Right atrium auricular region (tissue), 2 donors: Measurements from ENCODE around the gene FGF12. TPM values are rescaled to one million over a fixed set of nuclear protein-coding genes. Genes with fewer than 3 reads are reported as not detected.

Source experiments
- DNase-seq: peaks from one replicate; pipeline ENCODE4 v3.0.0-alpha.2; 2019; ENCODE audit warnings: low spot score
- H3K27ac ChIP-seq, 2 donors: fragments of 200-600 bp; sonication (generic); 1 replicate in 1 of 2; 2 replicates in 1 of 2; pipeline ENCODE4 v1.5.1; 2016 to 2019
- H3K27me3 ChIP-seq, 2 donors: fragments of 200-600 bp; sonication (generic); one replicate each; pipeline versions ENCODE4 v1.5.1 to v1.6.0; 2017 to 2019
- H3K36me3 ChIP-seq: fragments of 200-600 bp; sonication (generic); one replicate; pipeline ENCODE4 v1.5.1; 2016
- H3K4me1 ChIP-seq, 2 donors: fragments of 200-600 bp; sonication (generic); one replicate each; pipeline versions ENCODE4 v1.5.1 to v1.6.0; 2017 to 2019
- H3K4me3 ChIP-seq, 2 donors: fragments of 200-600 bp; sonication (generic); 1 replicate in 1 of 2; 2 replicates in 1 of 2; pipeline ENCODE4 v1.5.1; 2017 to 2019; ENCODE audit warnings: mild to moderate bottlenecking in 1 of 2, moderate library complexity in 1 of 2
- H3K9me3 ChIP-seq, 2 donors: fragments of 200-600 bp; sonication (generic); one replicate each; pipeline ENCODE4 v1.5.1; 2019
- total RNA-seq, 2 donors: library from RNA; depleted of rRNA; stranded (reverse); fragments of >200 nt; gene quantifications; one replicate each; pipeline ENCODE4 v1.1.0, GENCODE V29; 2016
- TF ChIP-seq, protein P1 (sequence below), 2 donors: fragments of 200-600 bp; sonication (generic); IDR thresholded peaks; one replicate each; pipeline ENCODE4 v1.5.1; 2019; ENCODE audit warnings: antibody characterized with exemption in 2 of 2

FGF12 gene
- total RNA-seq, 2 donors from 2014 or later: 126 to 218 TPM

DNA sequence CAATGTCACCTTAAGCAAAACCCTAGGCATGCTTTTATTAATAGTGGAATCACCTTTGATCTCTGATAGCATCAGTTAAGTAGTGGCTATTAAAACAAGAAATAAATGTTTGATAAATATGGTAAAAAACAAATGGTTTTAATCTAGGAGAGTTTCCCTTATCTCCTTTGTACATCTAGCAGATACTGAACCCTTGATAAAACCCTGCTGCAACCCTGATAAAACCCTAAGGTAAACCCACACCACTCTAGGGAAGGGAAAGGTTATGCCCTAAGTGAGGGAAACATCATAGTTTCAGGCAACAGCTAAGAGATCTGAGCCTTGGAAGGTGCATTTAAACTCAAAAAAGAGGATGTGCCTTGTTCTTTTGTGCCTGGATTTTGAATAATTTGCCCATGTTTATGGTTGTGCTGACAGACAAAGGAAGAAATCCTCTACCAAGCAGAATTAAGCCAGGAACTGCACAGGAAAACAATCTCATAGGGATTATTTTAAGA lies 309.7 kb downstream of the FGF12 start:
- Histone ChIP-seq H3K27me3 (no peaks in the 10 kb centered on the region), H3K27ac (no peak overlapping the region), H3K4me3 (no peak overlapping the region), H3K4me1 (peaks cover 0 to 10% of the 10 kb centered on the region in 2 donors), H3K36me3 (no peaks in the 10 kb centered on the region), H3K9me3 (no peaks in the 10 kb centered on the region)
- TF ChIP-seq, protein P1, sequence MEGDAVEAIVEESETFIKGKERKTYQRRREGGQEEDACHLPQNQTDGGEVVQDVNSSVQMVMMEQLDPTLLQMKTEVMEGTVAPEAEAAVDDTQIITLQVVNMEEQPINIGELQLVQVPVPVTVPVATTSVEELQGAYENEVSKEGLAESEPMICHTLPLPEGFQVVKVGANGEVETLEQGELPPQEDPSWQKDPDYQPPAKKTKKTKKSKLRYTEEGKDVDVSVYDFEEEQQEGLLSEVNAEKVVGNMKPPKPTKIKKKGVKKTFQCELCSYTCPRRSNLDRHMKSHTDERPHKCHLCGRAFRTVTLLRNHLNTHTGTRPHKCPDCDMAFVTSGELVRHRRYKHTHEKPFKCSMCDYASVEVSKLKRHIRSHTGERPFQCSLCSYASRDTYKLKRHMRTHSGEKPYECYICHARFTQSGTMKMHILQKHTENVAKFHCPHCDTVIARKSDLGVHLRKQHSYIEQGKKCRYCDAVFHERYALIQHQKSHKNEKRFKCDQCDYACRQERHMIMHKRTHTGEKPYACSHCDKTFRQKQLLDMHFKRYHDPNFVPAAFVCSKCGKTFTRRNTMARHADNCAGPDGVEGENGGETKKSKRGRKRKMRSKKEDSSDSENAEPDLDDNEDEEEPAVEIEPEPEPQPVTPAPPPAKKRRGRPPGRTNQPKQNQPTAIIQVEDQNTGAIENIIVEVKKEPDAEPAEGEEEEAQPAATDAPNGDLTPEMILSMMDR (IDR thresholded peaks at IDR 0.05): no peak
- no peak for DNase-seq

DNA sequence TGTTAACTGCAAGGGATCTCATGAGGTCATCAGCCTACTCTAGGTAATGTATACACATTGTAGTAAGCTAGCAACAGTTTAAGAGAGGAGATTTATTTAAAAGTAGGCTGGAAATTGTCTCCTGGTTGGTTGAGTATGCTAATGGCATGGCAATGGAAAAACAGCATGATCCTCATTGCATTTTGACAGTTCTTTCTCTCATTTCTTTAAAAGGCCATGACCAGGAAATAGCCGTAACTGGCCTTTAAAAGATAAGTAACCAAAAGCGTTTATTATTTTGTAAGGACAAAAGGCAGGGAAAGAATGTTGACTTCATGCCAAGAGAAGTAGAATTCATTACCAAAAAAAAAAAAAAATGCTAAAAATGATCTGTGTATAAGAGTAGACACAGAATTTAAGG lies 310.3 kb downstream of the FGF12 start:
- TF ChIP-seq, protein P1 (IDR thresholded peaks at IDR 0.05): no peak
- Histone ChIP-seq H3K36me3 (no peaks in the 10 kb centered on the region), H3K9me3 (no peaks in the 10 kb centered on the region), H3K27me3 (no peaks in the 10 kb centered on the region), H3K4me1 (peaks cover 0 to 10% of the 10 kb centered on the region in 2 donors), H3K4me3 (no peak overlapping the region), H3K27ac (no peak overlapping the region)
- no peak for DNase-seq

DNA sequence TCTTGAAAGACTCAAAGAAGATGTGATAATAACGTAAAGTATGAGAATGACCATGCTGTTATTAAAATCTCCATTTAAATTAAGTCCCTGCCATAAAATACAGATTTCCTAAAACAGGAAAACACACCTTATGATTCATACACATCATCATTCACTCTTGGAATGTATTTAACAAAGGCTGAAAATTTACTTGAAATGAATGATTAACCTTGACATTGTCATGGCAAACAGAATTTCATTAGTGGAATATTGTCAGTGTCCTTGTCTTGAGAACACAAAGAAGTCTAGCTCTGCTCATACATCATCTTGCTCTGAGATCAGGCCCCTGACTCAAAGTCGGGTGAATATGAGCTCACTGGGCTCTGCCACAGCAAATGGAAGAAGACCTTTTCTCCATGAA lies 313.9 kb downstream of the FGF12 start:
- no peak overlapping the region for H3K4me3 ChIP-seq
- no peaks in the 10 kb centered on the region for H3K27me3 ChIP-seq
- H3K27ac ChIP-seq: no peak overlapping the region
- TF ChIP-seq, protein P1 (IDR thresholded peaks at IDR 0.05): no peak
- no peaks in the 10 kb centered on the region for H3K9me3 ChIP-seq
- no peak for DNase-seq
- peaks cover 0 to 21% of the 10 kb centered on the region in 2 donors for H3K4me1 ChIP-seq
- H3K36me3 ChIP-seq: no peaks in the 10 kb centered on the region

DNA sequence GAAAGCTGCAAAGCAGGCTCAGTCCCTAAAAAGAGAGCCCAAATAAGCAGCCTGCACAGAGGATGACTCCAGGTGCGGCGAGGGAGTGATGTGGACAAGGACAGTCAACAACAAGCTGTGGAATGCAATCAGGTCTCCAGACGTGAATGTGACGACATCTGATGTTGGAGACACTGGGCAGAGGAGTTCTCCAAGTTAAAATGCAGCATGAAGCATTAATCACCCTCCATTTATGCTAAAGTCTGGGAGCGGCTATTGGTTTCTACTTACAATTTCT lies 316.7 kb downstream of the FGF12 start:
- H3K4me3 ChIP-seq: no peak overlapping the region
- no peak for DNase-seq
- H3K27ac ChIP-seq: no peak overlapping the region

DNA sequence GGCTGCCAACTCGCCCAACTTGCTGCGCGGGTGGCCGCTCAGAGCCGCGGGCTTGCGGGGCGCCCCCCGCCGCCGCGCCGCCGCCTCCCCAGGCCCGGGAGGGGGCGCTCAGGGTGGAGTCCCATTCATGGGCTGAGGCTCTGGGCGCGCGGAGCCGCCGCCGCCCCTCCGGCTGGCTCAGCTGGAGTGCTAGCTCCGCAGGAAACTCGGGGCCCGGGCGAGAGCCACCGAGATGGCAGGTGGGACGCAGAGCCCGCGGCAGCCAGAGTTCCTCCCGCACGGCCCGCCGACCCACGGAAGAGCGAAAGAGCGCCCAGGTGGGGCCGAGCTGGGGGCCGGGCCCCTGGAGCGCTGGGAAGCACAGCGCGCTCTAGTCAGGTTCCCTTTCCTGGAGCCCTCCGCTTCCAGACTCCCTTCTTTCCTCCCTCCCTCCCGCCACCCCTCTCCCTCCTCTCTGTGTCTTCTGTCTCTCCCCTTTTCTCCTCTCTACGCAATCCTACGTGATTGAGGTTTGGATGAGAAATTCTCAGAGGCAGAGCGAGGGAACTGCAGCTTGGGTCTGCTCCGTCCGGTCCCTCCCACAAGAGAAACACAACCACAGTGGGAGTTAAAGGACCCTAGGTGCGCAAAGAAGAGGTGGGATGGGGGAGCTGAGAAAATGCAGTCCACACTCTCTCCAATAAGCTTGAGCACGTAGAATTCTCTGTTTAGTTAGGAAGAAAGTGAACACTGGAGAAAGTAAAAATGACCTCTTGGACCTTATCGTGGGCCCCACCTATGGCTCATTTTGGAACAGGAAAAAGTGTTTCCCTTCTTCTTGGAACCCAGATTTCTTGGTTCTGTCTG lies 317.3 kb downstream of the FGF12 start:
- peak overlapping the region; percentile 48 to 73 for H3K27ac ChIP-seq

More for the DNA sequence above, 316.7 kb downstream of the FGF12 start:
- H3K4me1 ChIP-seq: peaks cover 0 to 34% of the 10 kb centered on the region in 2 donors
- H3K9me3 ChIP-seq: no peaks in the 10 kb centered on the region
- TF ChIP-seq, protein P1 (IDR thresholded peaks at IDR 0.05): no peak
- H3K27me3 ChIP-seq: no peaks in the 10 kb centered on the region
- no peaks in the 10 kb centered on the region for H3K36me3 ChIP-seq

More for the DNA sequence above, 317.3 kb downstream of the FGF12 start:
- Histone ChIP-seq H3K4me3 (peak overlapping the region; percentile 44 to 66), H3K4me1 (peaks cover 0 to 36% of the 10 kb centered on the region in 2 donors), H3K27me3 (no peaks in the 10 kb centered on the region), H3K36me3 (no peaks in the 10 kb centered on the region), H3K9me3 (no peaks in the 10 kb centered on the region)
- DNase-seq: no peak
- TF ChIP-seq, protein P1 (IDR thresholded peaks at IDR 0.05): peak in 1 of 2 donors; percentile 28
